ENCODE data around the gene ADGRD2. TPM values are rescaled to one million over a fixed set of nuclear protein-coding genes. Genes with fewer than 3 reads are reported as not detected.

The ADGRD2 gene
- total RNA-seq, 2 experiments from 2014 or later = not detected

DNA sequence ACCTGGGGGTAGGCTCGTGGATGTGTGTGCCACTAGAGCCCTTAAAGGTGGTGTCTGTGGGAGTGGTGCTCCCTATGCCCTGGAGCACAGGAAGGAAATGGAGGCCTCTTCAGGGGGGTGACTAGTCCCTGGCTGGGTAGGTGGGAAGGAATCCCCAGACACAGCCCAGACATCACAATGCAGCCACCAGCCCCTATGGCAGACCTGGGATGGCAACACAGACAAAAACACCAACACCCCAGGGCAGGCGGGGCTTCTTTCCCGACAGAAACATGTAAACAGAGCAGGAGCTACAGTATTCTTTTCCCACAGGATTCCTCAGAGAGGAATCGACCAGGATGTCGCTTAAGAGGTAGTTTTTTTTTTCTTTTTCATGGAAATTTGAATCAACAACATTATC, 67.3 kb downstream of the ADGRD2 start:
- CTCF ChIA-PET = no interaction called here
- no peaks in the 10 kb centered on the region for H3K4me1 Mint-ChIP-seq (ENCODE audit: low read depth)
- no peak overlapping the region for H3K4me3 Mint-ChIP-seq
- POLR2A ChIA-PET = no interaction called here
- DNase-seq = no peak
- H3K27me3 Mint-ChIP-seq = peaks cover 13% of the 10 kb centered on the region
- H3K36me3 Mint-ChIP-seq = no peaks in the 10 kb centered on the region
- H3K9me3 Mint-ChIP-seq = no peaks in the 10 kb centered on the region
- no peak overlapping the region for H3K27ac Mint-ChIP-seq
- intact Hi-C loops (cut with micrococcal nuclease) = no loop called here

GRCh38 chr9:124518116-124518515, 67.9 kb downstream of the ADGRD2 start:
- ChIA-PET POLR2A (no interaction called here), CTCF (interaction anchor here (0.6 kb wide), 1 partner anchor 18 kb away, joined by 3 read pairs; no protein-coding TSS in a partner anchor)
- Mint-ChIP-seq H3K4me3 (no peak overlapping the region), H3K36me3 (no peaks in the 10 kb centered on the region), H3K27ac (no peak overlapping the region), H3K9me3 (no peaks in the 10 kb centered on the region), H3K27me3 (peaks cover 13% of the 10 kb centered on the region), H3K4me1 (ENCODE audit: low read depth) (no peaks in the 10 kb centered on the region)
- DNase-seq = no peak
- intact Hi-C loops (cut with micrococcal nuclease) = no loop called here

- Mint-ChIP-seq H3K4me1 (ENCODE audit: low read depth) (no peaks in the 10 kb centered on the region), H3K4me3 (no peak overlapping the region), H3K9me3 (no peaks in the 10 kb centered on the region), H3K27me3 (peaks cover 13% of the 10 kb centered on the region), H3K36me3 (no peaks in the 10 kb centered on the region), H3K27ac (no peak overlapping the region)
- intact Hi-C loops (cut with micrococcal nuclease) = no loop called here
- ChIA-PET POLR2A (no interaction called here), CTCF (no interaction called here)
- no peak for DNase-seq
Measured at GRCh38 chr9:124520206-124520596, 70.0 kb downstream of the ADGRD2 start.

DNA sequence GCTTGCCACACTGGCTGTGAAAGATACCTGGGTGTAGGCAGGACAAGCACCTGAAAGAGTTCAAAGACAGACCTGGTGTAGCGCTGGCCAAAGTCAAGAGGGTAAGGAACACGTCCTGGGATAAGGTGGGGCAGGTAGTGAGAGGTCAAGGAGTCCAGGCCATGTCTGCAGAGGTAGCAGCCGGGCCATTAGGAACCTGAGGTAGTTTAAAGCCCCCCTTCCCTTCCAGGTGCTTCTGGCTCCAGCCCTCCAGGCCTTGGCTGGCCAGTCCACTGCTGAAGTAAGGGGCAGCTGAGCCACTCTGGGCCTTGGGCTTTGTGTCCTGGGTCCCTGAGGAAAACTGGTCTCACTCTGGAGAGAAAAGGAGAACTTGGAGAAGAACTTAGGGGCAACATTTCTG, 70.9 kb downstream of the ADGRD2 start:
- Mint-ChIP-seq H3K36me3 (no peaks in the 10 kb centered on the region), H3K4me1 (ENCODE audit: low read depth) (no peaks in the 10 kb centered on the region), H3K4me3 (no peak overlapping the region), H3K27ac (no peak overlapping the region), H3K9me3 (no peaks in the 10 kb centered on the region), H3K27me3 (peaks cover 13% of the 10 kb centered on the region)
- POLR2A ChIA-PET = no interaction called here
- CTCF ChIA-PET = no interaction called here
- intact Hi-C loops (cut with micrococcal nuclease) = no loop called here
- no peak for DNase-seq

DNA sequence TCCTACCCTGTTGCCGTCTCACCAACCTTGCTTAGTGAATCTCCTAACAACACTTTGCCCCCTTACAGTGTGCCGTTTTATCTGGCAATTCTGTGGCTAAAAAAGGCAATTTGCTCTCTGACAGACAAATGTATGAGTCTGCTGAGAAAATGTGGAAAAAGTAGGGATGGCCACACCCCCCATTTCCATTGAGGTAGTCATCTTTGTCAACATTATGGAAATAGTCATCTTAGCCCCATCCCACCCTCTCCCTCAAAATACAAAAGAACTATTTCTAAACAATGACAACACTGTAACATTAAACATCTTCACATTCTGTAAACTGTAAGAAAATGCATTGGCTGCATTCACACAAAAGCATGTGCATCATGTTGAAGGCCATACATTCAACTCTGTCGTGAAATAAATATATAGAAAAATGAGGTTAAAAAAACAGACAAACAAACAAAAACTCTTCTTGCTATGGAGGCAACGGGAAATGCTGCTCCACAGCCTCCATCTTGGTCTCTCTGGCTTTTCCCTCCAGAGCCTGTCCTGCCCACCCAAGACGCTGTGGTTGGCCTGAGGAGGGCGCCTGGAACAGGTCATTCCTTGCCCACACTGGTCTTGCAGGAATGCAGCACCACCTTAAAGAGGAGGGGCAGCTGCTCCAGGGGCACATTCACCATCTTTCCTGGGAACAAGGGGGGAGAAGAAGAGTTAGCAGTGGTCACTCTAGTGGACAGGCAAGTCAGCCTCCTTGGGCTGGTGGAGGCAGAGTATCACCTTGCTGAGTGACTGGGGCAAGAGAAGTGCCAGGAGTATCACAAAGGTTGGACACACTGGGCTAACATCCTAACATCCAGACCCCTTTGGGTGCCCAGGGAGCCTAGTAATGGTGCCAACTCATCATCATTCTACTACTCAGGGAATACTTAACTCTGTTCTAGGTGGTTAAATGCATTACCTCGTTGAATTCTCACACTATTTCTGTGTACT, 72.2 kb downstream of the ADGRD2 start:
- Mint-ChIP-seq H3K27ac (no peak overlapping the region), H3K36me3 (no peaks in the 10 kb centered on the region), H3K9me3 (no peaks in the 10 kb centered on the region), H3K27me3 (peaks cover 9% of the 10 kb centered on the region), H3K4me3 (no peak overlapping the region), H3K4me1 (ENCODE audit: low read depth) (no peaks in the 10 kb centered on the region)
- DNase-seq = no peak
- intact Hi-C loops (cut with micrococcal nuclease) = no loop called here
- ChIA-PET CTCF (no interaction called here), POLR2A (no interaction called here)

- ChIA-PET CTCF (interaction anchor here (1.0 to 1.3 kb wide), 2 partner anchors 11 to 91 kb away, joined by 3 read pairs; no protein-coding TSS in a partner anchor), POLR2A (no interaction called here)
- no peak overlapping the region for H3K27ac Mint-ChIP-seq
Measured at GRCh38 chr9:124526174-124526573, 75.9 kb downstream of the ADGRD2 start.

GRCh38 chr9:124527781-124528180, 77.5 kb downstream of the ADGRD2 start:
- H3K4me3 Mint-ChIP-seq = no peak overlapping the region
- no peak overlapping the region for H3K27ac Mint-ChIP-seq
- DNase-seq = no peak
- intact Hi-C loops (cut with micrococcal nuclease) = no loop called here
- H3K4me1 Mint-ChIP-seq (ENCODE audit: low read depth) = no peaks in the 10 kb centered on the region
- H3K36me3 Mint-ChIP-seq = no peaks in the 10 kb centered on the region
- ChIA-PET POLR2A (no interaction called here), CTCF (interaction anchor here (1.3 kb wide), 1 partner anchor 9 kb away, joined by 4 read pairs; no protein-coding TSS in a partner anchor)
- H3K27me3 Mint-ChIP-seq = no peaks in the 10 kb centered on the region
- no peaks in the 10 kb centered on the region for H3K9me3 Mint-ChIP-seq

More at GRCh38 chr9:124526174-124526573, 75.9 kb downstream of the ADGRD2 start:
- H3K9me3 Mint-ChIP-seq = no peaks in the 10 kb centered on the region
- intact Hi-C loops (cut with micrococcal nuclease) = no loop called here
- H3K4me1 Mint-ChIP-seq (ENCODE audit: low read depth) = no peaks in the 10 kb centered on the region
- no peak overlapping the region for H3K4me3 Mint-ChIP-seq
- no peak for DNase-seq
- H3K36me3 Mint-ChIP-seq = no peaks in the 10 kb centered on the region
- no peaks in the 10 kb centered on the region for H3K27me3 Mint-ChIP-seq

Other genes starting within 250 kb of the ADGRD2 start
- 10 to 100 TPM; 16.1 to 18.8 TPM for gene NEK6, start 192.5 kb upstream of the ADGRD2 start, total RNA-seq
- gene PSMB7, start 35.0 kb upstream of the ADGRD2 start, total RNA-seq = 100 to 1,000 TPM; 156 TPM
- gene NR5A1, start 56.9 kb downstream of the ADGRD2 start, total RNA-seq = not detected

Measured in activated CD4-positive, alpha-beta memory T cell treated with anti-CD3 and anti-CD28 coated beads for 36 hours (primary cell).